ENCODE results near the gene LRRC9. TPM values are rescaled to one million over a fixed set of nuclear protein-coding genes. Genes with fewer than 3 reads are reported as not detected.

The LRRC9 gene
- total and polyA plus RNA-seq, 2 donors (not counting 3 experiments of a cell fraction or from before 2014, with no cell fraction given), result not detected

GRCh38 chr14:60106339-60106738, 186.4 kb downstream of the LRRC9 start:
- dilution Hi-C loops (cut with MboI; ENCODE audit: extremely low pct_ligation_motif_present, low sequenced_read_pairs), result no loop called here
- Histone ChIP-seq H3K27me3 (ENCODE audit: control insufficient read depth in 2 of 2, insufficient read depth in 2 of 2, low read length in 2 of 2) (no peaks in the 10 kb centered on the region), H3K9ac (replicated peaks; ENCODE audit: extremely low read depth, insufficient read depth, low read length) (no peak overlapping the region), H3K27ac (ENCODE audit: insufficient read depth, low read depth, low read length) (no peak overlapping the region), H3K9me3 (replicated peaks; ENCODE audit: control insufficient read depth, insufficient read depth, low read length) (no peaks in the 10 kb centered on the region), H3K4me1 (ENCODE audit: control insufficient read depth, extremely low read depth, insufficient read depth, low read length) (no peaks in the 10 kb centered on the region), H3K79me2 (ENCODE audit: control insufficient read depth, insufficient read depth, low read length) (peaks cover 70% of the 10 kb centered on the region), H3K36me3 (ENCODE audit: control insufficient read depth in 2 of 2, extremely low read depth in 1 of 2, insufficient read depth in 2 of 2, low read length in 2 of 2) (peaks cover 0 to 4% of the 10 kb centered on the region in 2 experiments), H2AFZ (ENCODE audit: low read depth, low read length) (no peak overlapping the region), H3K4me3 (replicated peaks in 1 of 3; ENCODE audit: insufficient read depth in 1 of 3, low read depth in 1 of 3, low read length in 3 of 3) (no peak overlapping the region), H3K9me1 (replicated peaks; ENCODE audit: control insufficient read depth, extremely low read depth, insufficient read depth, low read length) (no peaks in the 10 kb centered on the region), H4K20me1 (replicated peaks; ENCODE audit: control insufficient read depth, extremely low read depth, insufficient read depth, low read length) (no peaks in the 10 kb centered on the region), H3K4me2 (ENCODE audit: insufficient read depth, low read length) (no peak overlapping the region)
- no peak for FAIRE-seq
- BruUV-seq (replicated peaks), result no TSS peak
- CTCF ChIA-PET, result no interaction called here
- POLR2A ChIA-PET, result no interaction called here
- intact Hi-C loops (cut with micrococcal nuclease), result no loop called here
- DNase-seq (ENCODE audit: low read depth, low spot score), result no peak
- no peak for TF ChIP-seq POLR2A (IDR thresholded peaks at IDR 0.05; ENCODE audit: low read depth, low read length)
- TF ChIP-seq MYC (IDR thresholded peaks at IDR 0.05; ENCODE audit: low read depth, low read length), result no peak
- TF ChIP-seq MAX (IDR thresholded peaks at IDR 0.05; ENCODE audit: insufficient read depth, insufficient read length), result no peak
- no peak for TF ChIP-seq POLR2AphosphoS5 (IDR thresholded peaks at IDR 0.05; ENCODE audit: insufficient read depth, low read depth, low read length)
- TF ChIP-seq FOS (IDR thresholded peaks at IDR 0.05; ENCODE audit: borderline replicate concordance, insufficient read depth, low read length), result no peak
- no peak for TF ChIP-seq CTCF (IDR thresholded peaks at IDR 0.05; ENCODE audit: extremely low read depth in 1 of 2, insufficient read depth in 1 of 2, low read depth in 1 of 2, low read length in 2 of 2)
- no peak for TF ChIP-seq EZH2 (IDR thresholded peaks at IDR 0.05; ENCODE audit: borderline replicate concordance, low read depth, low read length, severe bottlenecking)
- TF ChIP-seq GATA2 (IDR thresholded peaks at IDR 0.05; ENCODE audit: insufficient read depth, insufficient read length, low read depth, low read length), result no peak
- no peak for TF ChIP-seq JUN (IDR thresholded peaks at IDR 0.05; ENCODE audit: borderline replicate concordance, insufficient read depth, insufficient read length, low read depth)
